K562 (cell line): ENCODE results near the gene INSIG1. TPM values are rescaled to one million over a fixed set of nuclear protein-coding genes. Genes with fewer than 3 reads are reported as not detected.
A peak's percentile ranks its signal among the peaks of the same experiment; 100 is the strongest.

Experiments
- ARID3A ChIP-seq: IDR thresholded peaks from 2 replicates; pipeline ENCODE4 v1.6.1; 2012; ENCODE audit warnings: low read depth, low read length, improper control_type of control experiment, borderline replicate concordance
- CBX1 ChIP-seq: sonication (generic); IDR thresholded peaks from 2 replicates; pipeline ENCODE4 v1.6.1; 2016; ENCODE audit warnings: antibody characterized with exemption, low read depth, mild to moderate bottlenecking
- MTA3 ChIP-seq: fragments of 450-650 bp; formaldehyde crosslinking; IDR thresholded peaks from 2 replicates; pipeline ENCODE4 v1.6.1; 2017; ENCODE audit warnings: mild to moderate bottlenecking, borderline replicate concordance
- NFIC ChIP-seq: fragments of 450-650 bp; IDR thresholded peaks from 2 replicates; pipeline ENCODE4 v1.6.1; 2017; ENCODE audit warnings: mild to moderate bottlenecking, inconsistent platforms
- PHF21A ChIP-seq: fragments of 450-650 bp; IDR thresholded peaks from 2 replicates; pipeline ENCODE4 v1.6.1; 2017; ENCODE audit warnings: low read depth, borderline replicate concordance
- RBM14 ChIP-seq: fragments of 200-400 bp; formaldehyde crosslinking; IDR thresholded peaks from 2 replicates; pipeline ENCODE4 v1.6.1; 2018; ENCODE audit warnings: low read depth, mild to moderate bottlenecking, low read length, moderate library complexity, borderline replicate concordance; ENCODE audit not compliant: insufficient read depth
- RBM17 ChIP-seq: fragments of 200-400 bp; formaldehyde crosslinking; IDR thresholded peaks from 2 replicates; pipeline ENCODE4 v1.6.1; 2017; ENCODE audit warnings: low read depth, mild to moderate bottlenecking, low read length, borderline replicate concordance
- RBM22 ChIP-seq: fragments of 200-400 bp; formaldehyde crosslinking; IDR thresholded peaks from 2 replicates; pipeline ENCODE4 v1.6.1; 2018; ENCODE audit warnings: low read length, low read depth; ENCODE audit not compliant: poor library complexity, severe bottlenecking
- SAFB2 ChIP-seq: fragments of 200-400 bp; formaldehyde crosslinking; IDR thresholded peaks from 2 replicates; pipeline ENCODE4 v1.6.1; 2018; ENCODE audit warnings: borderline replicate concordance, low read length, low read depth, moderate library complexity; ENCODE audit not compliant: severe bottlenecking
- TCF7L2 ChIP-seq: fragments of 150-350 bp; IDR thresholded peaks from 2 replicates; pipeline ENCODE4 v1.6.1; 2016; ENCODE audit warnings: low read depth, mild to moderate bottlenecking, low read length, moderate library complexity
- U2AF1 ChIP-seq: fragments of 200-400 bp; formaldehyde crosslinking; optimal IDR thresholded peaks from 2 replicates; pipeline ENCODE3; 2017; ENCODE audit warnings: mild to moderate bottlenecking, low read depth, low read length, moderate library complexity
- ZBTB33 ChIP-seq: sonication (generic); formaldehyde crosslinking; IDR thresholded peaks from 2 replicates; pipeline ENCODE4 v1.8.1; 2023; ENCODE audit warnings: mild to moderate bottlenecking, missing genetic modification reagents
- ZFP30 ChIP-seq: fragments of 250-450 bp; sonication (Bioruptor Pico); IDR thresholded peaks from 2 replicates; pipeline ENCODE4 v1.8.0; 2022; ENCODE audit warnings: moderate library complexity, mild to moderate bottlenecking, inconsistent platforms, borderline replicate concordance
- ZNF140 ChIP-seq: fragments of 250-450 bp; sonication (Bioruptor Pico); IDR thresholded peaks from 2 replicates; pipeline ENCODE4 v1.8.0; 2021; ENCODE audit warnings: moderate library complexity, mild to moderate bottlenecking, inconsistent platforms
- ZNF592 ChIP-seq: fragments of 450-650 bp; IDR thresholded peaks from 2 replicates; pipeline ENCODE4 v1.6.1; 2017; ENCODE audit warnings: antibody characterized with exemption, mild to moderate bottlenecking
- polyA plus RNA-seq, 8 experiments: library from polyadenylated mRNA; depleted of rRNA in 4 of 8; stranded (reverse) in 5 of 8; unstranded in 3 of 8; fragments of >200 nt; fragmentation: Nextera tagmentation in 2 of 8; fragmentation: Illumina TruSeq in 1 of 8; extraction: Ambion mirVana in 2 of 8; extraction: Trizol in 1 of 8; gene quantifications; 2 replicates each; pipeline versions ENCODE4 v1.2.1 to v1.2.3, GENCODE V29; 2011 to 2014; ENCODE audit warnings: inconsistent platforms in 1 of 8, missing spikeins in 1 of 8
- total RNA-seq, 7 experiments: library from RNA; depleted of rRNA in 6 of 7; stranded (reverse); fragments of >200 nt in 6 of 7; fragmentation: Illumina TruSeq in 2 of 7; extraction: Trizol in 2 of 7; gene quantifications; 2 replicates each; pipeline versions ENCODE4 v1.2.1 to v1.2.3, GENCODE V29; 2011 to 2021; ENCODE audit warnings: low replicate concordance in 1 of 7
- TF ChIP-seq, protein P1 (sequence below): fragments of 450-650 bp; IDR thresholded peaks from 2 replicates; pipeline ENCODE4 v1.6.1; 2017; ENCODE audit warnings: antibody characterized with exemption

INSIG1 gene
- total and polyA plus RNA-seq, 9 of the 15 experiments (the other 6 are each of a cell fraction or from before 2014, with no cell fraction given) = 57.1 to 787 (median 238) TPM

GRCh38 chr7:155324012-155324917 lies 26.6 kb downstream of the INSIG1 start (continued):
- TF ChIP-seq ZBTB33 (CRISPR knock-in tag) (no peak; the same call in 1 of the 2 replicates), PHF21A (peak; percentile 86; the same call in 1 of the 2 replicates), RBM22 (no peak), NFIC (peak; percentile 98), ZNF592 (no peak), TCF7L2 (no peak), CBX1 (no peak), U2AF1 (no peak), ZFP30 (no peak), SAFB2 (no peak), ARID3A (peak; percentile 55; the same call in 1 of the 2 replicates), MTA3 (peak; percentile 58; the same call in 1 of the 2 replicates), RBM14 (no peak), ZNF140 (CRISPR knock-in tag) (peak; percentile 85), RBM17 (no peak)
- TF ChIP-seq, protein P1, sequence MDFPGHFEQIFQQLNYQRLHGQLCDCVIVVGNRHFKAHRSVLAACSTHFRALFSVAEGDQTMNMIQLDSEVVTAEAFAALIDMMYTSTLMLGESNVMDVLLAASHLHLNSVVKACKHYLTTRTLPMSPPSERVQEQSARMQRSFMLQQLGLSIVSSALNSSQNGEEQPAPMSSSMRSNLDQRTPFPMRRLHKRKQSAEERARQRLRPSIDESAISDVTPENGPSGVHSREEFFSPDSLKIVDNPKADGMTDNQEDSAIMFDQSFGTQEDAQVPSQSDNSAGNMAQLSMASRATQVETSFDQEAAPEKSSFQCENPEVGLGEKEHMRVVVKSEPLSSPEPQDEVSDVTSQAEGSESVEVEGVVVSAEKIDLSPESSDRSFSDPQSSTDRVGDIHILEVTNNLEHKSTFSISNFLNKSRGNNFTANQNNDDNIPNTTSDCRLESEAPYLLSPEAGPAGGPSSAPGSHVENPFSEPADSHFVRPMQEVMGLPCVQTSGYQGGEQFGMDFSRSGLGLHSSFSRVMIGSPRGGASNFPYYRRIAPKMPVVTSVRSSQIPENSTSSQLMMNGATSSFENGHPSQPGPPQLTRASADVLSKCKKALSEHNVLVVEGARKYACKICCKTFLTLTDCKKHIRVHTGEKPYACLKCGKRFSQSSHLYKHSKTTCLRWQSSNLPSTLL = no peak
